GM12874 (cell line): ENCODE data around the gene UBE3B.

Experiments used
- CTCF ChIP-seq: IDR thresholded peaks from 2 replicates; pipeline ENCODE4 v1.5.1; 2011; ENCODE audit warnings: low read depth, mild to moderate bottlenecking, control low read depth, low read length, moderate library complexity; ENCODE audit not compliant: insufficient read depth

UBE3B gene

GRCh38 chr12:109493090-109493489 is 15.7 kb downstream of the UBE3B start:
- TF ChIP-seq CTCF, result no peak

- TF ChIP-seq CTCF, result no peak
Measured at GRCh38 chr12:109493938-109494337, 16.5 kb downstream of the UBE3B start.

GRCh38 chr12:109494348-109494881 is 17.0 kb downstream of the UBE3B start:
- TF ChIP-seq CTCF, result no peak

GRCh38 chr12:109495012-109495411 is 17.6 kb downstream of the UBE3B start:
- TF ChIP-seq CTCF, result no peak

GRCh38 chr12:109496306-109496705 is 18.9 kb downstream of the UBE3B start:
- TF ChIP-seq CTCF, result no peak

GRCh38 chr12:109497675-109498074 is 20.2 kb downstream of the UBE3B start:
- no peak for TF ChIP-seq CTCF

- TF ChIP-seq CTCF, result no peak
Measured at GRCh38 chr12:109500406-109501185, 23.2 kb downstream of the UBE3B start.
